GM23338 (cell line): ENCODE measurements around the gene TMEM207.

ENCODE experiments used
- REST ChIP-seq: IDR thresholded peaks from one replicate; pipeline ENCODE4 v1.6.1; 2018; ENCODE audit warnings: antibody characterized with exemption; ENCODE audit not compliant: unreplicated experiment
- ZNF331 ChIP-seq: fragments of 250-450 bp; sonication (Bioruptor Pico); IDR thresholded peaks from 2 replicates; pipeline ENCODE4 v1.5.0; 2020; ENCODE audit warnings: low read depth, mild to moderate bottlenecking, moderate library complexity
- TF ChIP-seq, protein P1 (sequence below), 2 experiments: fragments of 200-600 bp in 1 of 2; sonication (generic) in 1 of 2; conservative IDR thresholded peaks; 2 replicates each; pipeline versions ENCODE4 v1.5.1 to v1.6.1; 2016 to 2017; ENCODE audit warnings: antibody characterized with exemption in 2 of 2, low read depth in 2 of 2, mild to moderate bottlenecking in 2 of 2, moderate library complexity in 1 of 2

GRCh38 chr3:190455828-190456227, 6.1 kb upstream of the TMEM207 start:
- TF ChIP-seq REST (no peak), ZNF331 (CRISPR knock-in tag) (no peak)
- TF ChIP-seq, protein P1, sequence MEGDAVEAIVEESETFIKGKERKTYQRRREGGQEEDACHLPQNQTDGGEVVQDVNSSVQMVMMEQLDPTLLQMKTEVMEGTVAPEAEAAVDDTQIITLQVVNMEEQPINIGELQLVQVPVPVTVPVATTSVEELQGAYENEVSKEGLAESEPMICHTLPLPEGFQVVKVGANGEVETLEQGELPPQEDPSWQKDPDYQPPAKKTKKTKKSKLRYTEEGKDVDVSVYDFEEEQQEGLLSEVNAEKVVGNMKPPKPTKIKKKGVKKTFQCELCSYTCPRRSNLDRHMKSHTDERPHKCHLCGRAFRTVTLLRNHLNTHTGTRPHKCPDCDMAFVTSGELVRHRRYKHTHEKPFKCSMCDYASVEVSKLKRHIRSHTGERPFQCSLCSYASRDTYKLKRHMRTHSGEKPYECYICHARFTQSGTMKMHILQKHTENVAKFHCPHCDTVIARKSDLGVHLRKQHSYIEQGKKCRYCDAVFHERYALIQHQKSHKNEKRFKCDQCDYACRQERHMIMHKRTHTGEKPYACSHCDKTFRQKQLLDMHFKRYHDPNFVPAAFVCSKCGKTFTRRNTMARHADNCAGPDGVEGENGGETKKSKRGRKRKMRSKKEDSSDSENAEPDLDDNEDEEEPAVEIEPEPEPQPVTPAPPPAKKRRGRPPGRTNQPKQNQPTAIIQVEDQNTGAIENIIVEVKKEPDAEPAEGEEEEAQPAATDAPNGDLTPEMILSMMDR (conservative IDR thresholded peaks at IDR 0.05; ENCODE audit: low read depth in 2 of 2): no peak
